ENCODE data around the gene IYD.
"Not testable (repeated sequence)": the region's sequence is repeated elsewhere in the genome, so short reads cannot be mapped to it uniquely, and the experiment has no call there.

IYD gene

DNA sequence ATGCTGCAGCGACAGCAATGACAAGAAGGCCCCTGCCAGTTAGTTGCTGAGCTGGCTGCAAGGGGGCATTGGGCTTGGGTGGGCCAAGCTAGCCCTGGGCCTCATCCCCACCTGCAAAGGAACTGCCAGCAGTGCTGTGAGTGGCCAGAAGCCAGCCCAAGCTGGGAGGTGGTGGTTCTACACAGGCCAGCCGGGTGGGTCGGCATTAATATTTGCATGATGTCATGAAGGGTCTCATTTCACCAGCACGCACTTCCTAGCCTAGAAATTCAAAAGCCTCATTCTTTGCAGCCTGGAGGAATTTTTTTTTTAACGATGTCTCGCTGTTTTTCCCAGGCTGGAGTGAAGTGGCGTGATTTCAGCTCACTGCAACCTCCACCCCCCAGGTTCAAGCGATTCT lies 62.0 kb downstream of the IYD start:
- no peak for DNase-seq (ENCODE audit: low spot score)

- DNase-seq (ENCODE audit: low spot score), result no peak
Observed at GRCh38 chr6:150435360-150435759, 66.5 kb downstream of the IYD start.

GRCh38 chr6:150435832-150436231 lies 67.0 kb downstream of the IYD start:
- no peak for DNase-seq (ENCODE audit: low spot score)

DNA sequence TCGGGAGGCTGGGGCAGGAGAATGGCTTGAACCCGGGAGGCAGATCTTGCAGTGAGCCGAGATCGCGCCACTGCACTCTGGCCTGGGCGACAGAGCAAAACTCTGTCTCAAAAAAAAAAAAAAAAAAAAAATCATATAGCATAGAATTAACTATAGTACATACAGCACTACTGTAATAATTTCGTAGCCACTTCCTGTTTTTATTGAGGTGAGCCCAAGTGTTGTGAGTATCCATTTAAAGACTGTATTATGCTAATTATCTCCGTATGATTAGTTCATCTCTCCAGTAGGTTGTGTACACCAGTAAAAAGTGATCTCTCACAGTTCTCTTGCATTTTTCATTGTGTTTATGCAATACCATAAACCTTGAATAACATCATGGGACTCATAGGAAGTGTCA lies 70.6 kb downstream of the IYD start:
- no peak for DNase-seq (ENCODE audit: low spot score)

DNA sequence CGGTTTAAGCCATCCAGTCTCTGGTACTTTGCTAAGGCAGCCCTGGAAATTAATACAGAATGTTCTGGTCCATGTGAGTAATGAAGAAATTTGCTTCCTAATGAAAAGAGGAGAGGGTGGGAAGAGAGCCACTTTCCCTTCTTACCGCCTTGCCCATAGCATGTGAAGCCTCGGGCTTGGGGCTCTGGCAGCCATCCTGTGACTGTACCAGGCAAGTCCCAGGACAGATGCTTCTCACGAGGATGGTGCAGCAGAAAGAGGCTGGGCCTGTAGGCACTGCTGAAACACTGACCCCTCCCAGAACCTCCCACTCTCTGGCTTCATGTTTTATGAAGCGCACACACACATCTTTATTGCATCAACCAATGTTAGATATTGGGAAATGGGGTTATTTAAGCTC lies 74.8 kb downstream of the IYD start:
- no peak for DNase-seq (ENCODE audit: low spot score)

DNA sequence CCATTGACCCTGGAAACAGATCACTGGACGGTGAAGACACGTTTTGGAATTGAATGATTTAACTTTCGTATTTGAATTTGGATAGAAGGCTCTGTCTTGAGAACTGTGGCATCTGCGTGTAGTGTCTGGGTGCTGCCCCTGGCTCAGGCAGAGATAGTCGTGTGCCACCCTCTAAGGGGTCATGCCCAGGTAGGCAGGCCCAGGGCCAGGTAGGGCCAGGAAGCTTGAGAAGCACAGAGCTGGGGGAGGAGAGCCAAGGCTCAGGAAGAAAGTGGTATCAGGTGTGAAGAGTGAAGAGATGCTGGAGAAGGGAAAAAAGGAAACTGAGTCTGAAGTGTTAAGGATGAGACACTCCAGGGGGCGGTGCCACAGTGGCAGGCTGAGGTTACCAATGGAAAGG lies 75.5 kb downstream of the IYD start:
- no peak for DNase-seq (ENCODE audit: low spot score)

- DNase-seq (ENCODE audit: low spot score), result no peak
Observed at GRCh38 chr6:150445486-150445885, 76.7 kb downstream of the IYD start.

GRCh38 chr6:150448221-150448620 lies 79.4 kb downstream of the IYD start:
- no peak for DNase-seq (ENCODE audit: low spot score)

DNA sequence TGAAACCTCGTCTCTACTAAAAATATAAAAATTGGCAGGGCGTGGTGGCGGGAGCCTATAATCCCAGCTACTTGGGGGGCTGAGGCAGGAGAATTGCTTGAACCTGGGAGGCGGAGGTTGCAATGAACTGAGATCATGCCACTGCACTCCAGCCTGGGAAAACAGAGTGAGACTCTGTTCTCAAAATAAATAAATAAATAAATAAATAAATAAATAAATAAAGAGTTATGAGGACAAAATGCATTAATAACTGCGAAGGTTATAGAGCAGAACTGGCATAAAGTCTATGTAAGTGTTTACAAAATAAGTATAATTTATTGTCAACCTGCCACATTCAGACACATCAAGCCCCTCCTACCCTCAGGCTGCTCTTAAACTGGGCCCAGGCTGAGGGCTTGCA lies 80.2 kb downstream of the IYD start:
- DNase-seq (ENCODE audit: low spot score), result not testable (repeated sequence)

DNA sequence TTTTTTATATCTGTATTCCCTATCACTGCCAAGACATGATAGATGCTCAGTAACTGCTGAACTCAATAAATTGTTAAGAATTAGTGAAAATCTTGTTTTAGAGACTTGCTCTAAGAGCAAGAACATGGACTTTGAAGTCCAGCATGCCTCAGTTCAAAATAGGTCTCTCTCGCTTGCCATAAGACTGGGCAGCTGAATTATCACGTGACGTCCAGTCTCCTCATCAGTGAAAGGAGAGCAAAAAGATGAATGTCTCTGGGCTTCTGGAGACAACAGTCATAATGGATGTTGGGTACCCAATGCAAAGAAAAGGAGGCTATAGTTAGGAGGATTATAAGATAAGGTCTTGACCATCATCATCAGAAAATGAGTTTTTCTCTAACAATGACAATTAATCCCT lies 82.1 kb downstream of the IYD start:
- DNase-seq (ENCODE audit: low spot score), result no peak

DNA sequence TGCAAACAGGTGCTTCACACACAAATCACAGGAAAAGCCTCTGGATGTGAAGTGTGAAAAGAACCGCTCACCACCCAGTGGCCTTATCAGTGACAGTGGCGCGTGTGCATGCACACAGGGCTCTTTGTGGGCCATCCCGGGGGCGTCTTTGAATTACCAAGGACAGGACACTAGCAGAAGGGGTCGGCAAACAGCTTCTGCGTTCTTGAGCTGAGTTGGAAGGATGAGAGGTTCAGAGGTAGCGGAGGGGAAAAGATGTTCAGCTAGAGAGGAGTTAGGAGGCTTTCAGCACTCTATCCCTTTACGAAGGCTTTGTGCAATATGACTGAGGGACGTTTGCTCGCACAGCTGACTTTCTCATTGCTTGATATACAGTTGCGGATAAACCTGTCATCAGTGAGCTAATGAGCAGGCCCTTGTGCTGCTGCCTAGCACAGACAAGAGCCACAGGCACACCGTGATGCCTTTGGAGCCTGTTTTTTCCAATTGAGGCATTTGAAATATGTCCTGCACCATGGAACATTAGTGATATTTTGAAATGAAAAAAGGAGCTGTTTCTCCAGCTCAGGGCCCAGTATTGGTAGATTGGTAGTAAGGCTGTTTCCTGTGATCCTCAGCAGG lies 83.1 kb downstream of the IYD start:
- DNase-seq (ENCODE audit: low spot score), result no peak

GRCh38 chr6:150452428-150453243 lies 83.8 kb downstream of the IYD start:
- no peak for DNase-seq (ENCODE audit: low spot score)

DNA sequence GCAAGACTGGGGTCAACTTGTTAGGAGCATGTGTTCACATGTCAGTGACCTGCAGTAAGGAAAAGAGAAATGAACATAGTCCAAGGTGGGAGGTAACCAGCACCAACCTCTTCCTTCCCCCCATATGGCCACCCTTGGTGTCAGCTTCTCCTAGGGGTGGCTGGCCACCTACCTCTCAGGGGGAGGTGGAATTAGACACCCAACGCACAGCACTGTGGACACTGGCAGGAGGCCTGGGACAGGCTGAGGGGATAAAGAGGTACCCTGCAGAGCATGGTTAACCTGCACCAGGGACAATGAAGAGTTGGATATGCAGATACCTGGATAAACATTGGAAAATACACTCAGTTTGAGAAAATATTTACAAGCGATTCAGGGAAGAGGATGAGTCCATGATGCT lies 84.5 kb downstream of the IYD start:
- no peak for DNase-seq (ENCODE audit: low spot score)

All from hematopoietic multipotent progenitor cell treated with erythropoietin and hydrocortisone succinate and interleukin-3 and kit ligand, for 17 days (in vitro differentiated cells).